GM23338 (cell line): ENCODE data around the gene CD9. TPM values are rescaled to one million over a fixed set of nuclear protein-coding genes. Genes with fewer than 3 reads are reported as not detected.

Source experiments
- ATAC-seq: fragments of 200-7000 bp; cut with Tn5 transposase; 3 replicates; pipeline ENCODE4 v1.9.1; 2020
- DNase-seq: peaks from one replicate; pipeline ENCODE4 v3.0.0-alpha.2; 2015; ENCODE audit warnings: low spot score
- H2AFZ ChIP-seq: fragments of 200-600 bp; sonication (generic); 2 replicates; pipeline ENCODE4 v1.8.0; 2016; ENCODE audit warnings: antibody characterized with exemption, mild to moderate bottlenecking, moderate library complexity
- H3F3A ChIP-seq: fragments of 200-600 bp; sonication (generic); replicated peaks from 2 replicates; pipeline ENCODE4 v1.8.0; 2017; ENCODE audit warnings: antibody characterized with exemption, mixed run types, low read depth
- H3K27ac ChIP-seq: fragments of 200-600 bp; sonication (generic); 2 replicates; pipeline ENCODE4 v1.6.1; 2016; ENCODE audit warnings: low read depth
- H3K27me3 ChIP-seq: fragments of 200-600 bp; sonication (generic); 2 replicates; pipeline ENCODE4 v1.8.0; 2016; ENCODE audit warnings: mild to moderate bottlenecking, mixed run types, moderate library complexity; ENCODE audit not compliant: insufficient read depth
- H3K36me3 ChIP-seq: fragments of 200-600 bp; sonication (generic); 2 replicates; pipeline ENCODE4 v1.8.0; 2016; ENCODE audit warnings: mild to moderate bottlenecking; ENCODE audit not compliant: insufficient read depth
- H3K4me1 ChIP-seq: fragments of 200-600 bp; sonication (generic); 2 replicates; pipeline ENCODE4 v1.8.0; 2016; ENCODE audit warnings: mild to moderate bottlenecking, moderate library complexity; ENCODE audit not compliant: insufficient read depth
- H3K4me2 ChIP-seq: fragments of 200-600 bp; sonication (generic); 2 replicates; pipeline ENCODE4 v1.7.1; 2017; ENCODE audit warnings: mixed run types
- H3K4me3 ChIP-seq: fragments of 200-600 bp; sonication (generic); 2 replicates; pipeline ENCODE4 v1.6.1; 2016; ENCODE audit warnings: mixed run types
- H3K79me2 ChIP-seq: fragments of 200-600 bp; sonication (generic); replicated peaks from 2 replicates; pipeline ENCODE4 v1.8.0; 2017; ENCODE audit warnings: mild to moderate bottlenecking; ENCODE audit not compliant: insufficient read depth
- H3K9me2 ChIP-seq: fragments of 200-600 bp; sonication (generic); 2 replicates; pipeline ENCODE4 v1.8.0; 2017; ENCODE audit not compliant: insufficient read depth
- H4K20me1 ChIP-seq: fragments of 200-600 bp; sonication (generic); replicated peaks from 2 replicates; pipeline ENCODE4 v1.8.0; 2017; ENCODE audit warnings: mild to moderate bottlenecking; ENCODE audit not compliant: insufficient read depth
- H3K27ac Mint-ChIP-seq: 2 replicates; pipeline ENCODE4 v1.8.0; 2020; ENCODE audit warnings: inconsistent platforms, mild to moderate bottlenecking, moderate library complexity, mixed read lengths
- H3K27me3 Mint-ChIP-seq: 3 replicates; pipeline ENCODE4 v1.8.0; 2022; ENCODE audit warnings: low read depth, mild to moderate bottlenecking, moderate library complexity, mixed read lengths, inconsistent platforms; ENCODE audit not compliant: insufficient read depth, poor library complexity
- H3K36me3 Mint-ChIP-seq: 3 replicates; pipeline ENCODE4 v1.8.0; 2021; ENCODE audit warnings: low read depth, mild to moderate bottlenecking, inconsistent platforms, moderate library complexity, mixed read lengths
- H3K4me1 Mint-ChIP-seq: 3 replicates; pipeline ENCODE4 v1.8.0; 2020; ENCODE audit warnings: mild to moderate bottlenecking, inconsistent platforms, mixed read lengths
- H3K4me3 Mint-ChIP-seq: 3 replicates; pipeline ENCODE4 v1.8.0; 2021; ENCODE audit warnings: moderate library complexity, mild to moderate bottlenecking, inconsistent platforms, mixed read lengths
- H3K9me3 Mint-ChIP-seq: 3 replicates; pipeline ENCODE4 v1.8.0; 2020; ENCODE audit warnings: moderate library complexity, mild to moderate bottlenecking, inconsistent platforms, mixed read lengths
- CREB1 ChIP-seq: fragments of 250-450 bp; sonication (Bioruptor Pico); IDR thresholded peaks from 2 replicates; pipeline ENCODE4 v1.5.0; 2020; ENCODE audit warnings: low read depth, mild to moderate bottlenecking, moderate library complexity
- EZH2 ChIP-seq: fragments of 200-600 bp; sonication (generic); IDR thresholded peaks from one replicate; pipeline ENCODE4 v1.8.0; 2017; ENCODE audit warnings: antibody characterized with exemption, mild to moderate bottlenecking, low read depth; ENCODE audit not compliant: unreplicated experiment
- EZH2phosphoT487 ChIP-seq: fragments of 200-600 bp; sonication (generic); IDR thresholded peaks from one replicate; pipeline ENCODE4 v1.8.1; 2018; ENCODE audit warnings: antibody characterized with exemption; ENCODE audit not compliant: unreplicated experiment
- JUNB ChIP-seq: IDR thresholded peaks from one replicate; pipeline ENCODE4 v1.6.1; 2016; ENCODE audit warnings: antibody characterized with exemption; ENCODE audit not compliant: unreplicated experiment
- NANOG ChIP-seq: IDR thresholded peaks from 2 replicates; pipeline ENCODE4 v1.6.1; 2016; ENCODE audit warnings: antibody characterized with exemption, borderline replicate concordance
- POLR2AphosphoS5 ChIP-seq: IDR thresholded peaks from 2 replicates; pipeline ENCODE4 v1.6.1; 2016; ENCODE audit warnings: antibody characterized with exemption, low read depth
- STAT1 ChIP-seq: IDR thresholded peaks from one replicate; pipeline ENCODE4 v1.6.1; 2016; ENCODE audit warnings: antibody characterized with exemption; ENCODE audit not compliant: unreplicated experiment
- ZNF114 ChIP-seq: fragments of 250-450 bp; sonication (Bioruptor Pico); IDR thresholded peaks from 2 replicates; pipeline ENCODE4 v1.5.0; 2020; ENCODE audit warnings: mild to moderate bottlenecking, moderate library complexity
- ZNF331 ChIP-seq: fragments of 250-450 bp; sonication (Bioruptor Pico); IDR thresholded peaks from 2 replicates; pipeline ENCODE4 v1.5.0; 2020; ENCODE audit warnings: low read depth, mild to moderate bottlenecking, moderate library complexity
- polyA plus RNA-seq: library from polyadenylated mRNA; unstranded; fragments of >200 nt; fragmentation: Nextera tagmentation; extraction: Ambion mirVana; gene quantifications from 2 replicates; pipeline ENCODE4 v1.2.1, GENCODE V29; 2016
- total RNA-seq: library from RNA; depleted of rRNA; stranded (reverse); fragments of >200 nt; shearing (Covaris generic); gene quantifications from 2 replicates; pipeline ENCODE4 v1.2.3, GENCODE V29; 2014
- TF ChIP-seq, protein P1 (sequence below): IDR thresholded peaks from one replicate; pipeline ENCODE4 v1.6.1; 2018; ENCODE audit warnings: antibody characterized with exemption; ENCODE audit not compliant: unreplicated experiment
- TF ChIP-seq, protein P2 (sequence below), 2 experiments: fragments of 200-600 bp in 1 of 2; sonication (generic) in 1 of 2; conservative IDR thresholded peaks; 2 replicates each; pipeline versions ENCODE4 v1.5.1 to v1.6.1; 2016 to 2017; ENCODE audit warnings: antibody characterized with exemption in 2 of 2, low read depth in 2 of 2, mild to moderate bottlenecking in 2 of 2, moderate library complexity in 1 of 2
- TF ChIP-seq, protein P3 (sequence below): IDR thresholded peaks from 2 replicates; pipeline ENCODE4 v1.6.1; 2016; ENCODE audit warnings: antibody characterized with exemption

The CD9 gene
- total and polyA plus RNA-seq, 2 experiments from 2014 or later = 222 to 251 TPM

DNA sequence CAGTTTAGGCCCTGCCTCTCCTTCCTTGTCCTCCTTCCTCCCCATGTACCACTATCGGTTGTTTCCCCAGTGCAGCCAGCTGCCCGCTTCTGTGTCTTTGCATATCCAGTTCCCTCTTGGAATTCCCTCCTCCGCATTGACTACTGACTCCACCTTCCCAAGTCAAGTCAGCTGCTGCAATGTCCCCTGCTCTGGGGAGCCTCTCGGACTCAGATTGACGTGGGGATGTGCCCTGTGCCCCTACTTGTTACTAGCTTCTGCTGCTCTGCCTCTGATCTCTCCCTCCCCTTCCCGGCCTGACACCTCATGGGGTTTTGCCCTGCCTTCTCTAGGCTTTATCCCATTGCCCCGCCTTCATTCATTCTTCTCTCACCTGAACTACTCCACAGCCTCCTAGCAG is 2.1 kb upstream of the CD9 start (continued):
- no peak for TF ChIP-seq CREB1 (CRISPR knock-in tag)
- no peak for TF ChIP-seq ZNF331 (CRISPR knock-in tag)
- TF ChIP-seq, protein P1, sequence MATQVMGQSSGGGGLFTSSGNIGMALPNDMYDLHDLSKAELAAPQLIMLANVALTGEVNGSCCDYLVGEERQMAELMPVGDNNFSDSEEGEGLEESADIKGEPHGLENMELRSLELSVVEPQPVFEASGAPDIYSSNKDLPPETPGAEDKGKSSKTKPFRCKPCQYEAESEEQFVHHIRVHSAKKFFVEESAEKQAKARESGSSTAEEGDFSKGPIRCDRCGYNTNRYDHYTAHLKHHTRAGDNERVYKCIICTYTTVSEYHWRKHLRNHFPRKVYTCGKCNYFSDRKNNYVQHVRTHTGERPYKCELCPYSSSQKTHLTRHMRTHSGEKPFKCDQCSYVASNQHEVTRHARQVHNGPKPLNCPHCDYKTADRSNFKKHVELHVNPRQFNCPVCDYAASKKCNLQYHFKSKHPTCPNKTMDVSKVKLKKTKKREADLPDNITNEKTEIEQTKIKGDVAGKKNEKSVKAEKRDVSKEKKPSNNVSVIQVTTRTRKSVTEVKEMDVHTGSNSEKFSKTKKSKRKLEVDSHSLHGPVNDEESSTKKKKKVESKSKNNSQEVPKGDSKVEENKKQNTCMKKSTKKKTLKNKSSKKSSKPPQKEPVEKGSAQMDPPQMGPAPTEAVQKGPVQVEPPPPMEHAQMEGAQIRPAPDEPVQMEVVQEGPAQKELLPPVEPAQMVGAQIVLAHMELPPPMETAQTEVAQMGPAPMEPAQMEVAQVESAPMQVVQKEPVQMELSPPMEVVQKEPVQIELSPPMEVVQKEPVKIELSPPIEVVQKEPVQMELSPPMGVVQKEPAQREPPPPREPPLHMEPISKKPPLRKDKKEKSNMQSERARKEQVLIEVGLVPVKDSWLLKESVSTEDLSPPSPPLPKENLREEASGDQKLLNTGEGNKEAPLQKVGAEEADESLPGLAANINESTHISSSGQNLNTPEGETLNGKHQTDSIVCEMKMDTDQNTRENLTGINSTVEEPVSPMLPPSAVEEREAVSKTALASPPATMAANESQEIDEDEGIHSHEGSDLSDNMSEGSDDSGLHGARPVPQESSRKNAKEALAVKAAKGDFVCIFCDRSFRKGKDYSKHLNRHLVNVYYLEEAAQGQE = no peak
- TF ChIP-seq NANOG = no peak

DNA sequence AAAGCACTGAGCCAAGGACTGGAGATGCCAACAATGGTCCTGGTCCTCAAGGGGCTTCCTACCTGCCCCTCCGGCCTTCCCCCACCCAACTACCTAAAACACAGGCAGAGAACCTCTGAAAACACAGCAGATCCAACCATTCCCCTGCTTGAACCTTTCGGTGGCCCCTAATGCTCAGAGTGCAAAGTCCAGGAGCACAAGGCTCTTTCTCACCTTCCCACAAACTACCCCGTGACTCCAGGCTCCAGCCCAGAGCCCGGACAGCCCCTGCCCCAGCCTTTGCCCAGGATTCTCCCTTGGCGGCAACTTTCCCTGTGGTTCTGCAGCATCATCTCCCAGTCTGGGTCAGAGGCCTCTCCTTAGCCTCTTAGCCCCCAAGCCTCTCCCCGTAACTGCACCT is 1.6 kb upstream of the CD9 start:
- Mint-ChIP-seq H3K9me3 (no peaks in the 10 kb centered on the region), H3K4me1 (peaks cover 65% of the 10 kb centered on the region), H3K36me3 (peaks cover 17% of the 10 kb centered on the region), H3K4me3 (peak overlapping the region; percentile 83; the same call in 1 of the 3 replicates), H3K27me3 (peaks cover 19% of the 10 kb centered on the region), H3K27ac (no peak overlapping the region)
- Histone ChIP-seq H3F3A (peaks cover 16% of the 10 kb centered on the region), H3K36me3 (peaks cover 3% of the 10 kb centered on the region; the same call in 1 of the 2 replicates), H4K20me1 (peaks cover 3% of the 10 kb centered on the region; the same call in 1 of the 2 replicates), H3K27ac (no peak overlapping the region), H3K4me2 (peak overlapping the region; percentile 86), H3K4me1 (peaks cover 59% of the 10 kb centered on the region), H3K4me3 (no peak overlapping the region), H2AFZ (peak overlapping the region; percentile 29), H3K9me2 (no peaks in the 10 kb centered on the region), H3K27me3 (peaks cover 10% of the 10 kb centered on the region), H3K79me2 (peaks cover 30% of the 10 kb centered on the region)
- TF ChIP-seq, protein P2, sequence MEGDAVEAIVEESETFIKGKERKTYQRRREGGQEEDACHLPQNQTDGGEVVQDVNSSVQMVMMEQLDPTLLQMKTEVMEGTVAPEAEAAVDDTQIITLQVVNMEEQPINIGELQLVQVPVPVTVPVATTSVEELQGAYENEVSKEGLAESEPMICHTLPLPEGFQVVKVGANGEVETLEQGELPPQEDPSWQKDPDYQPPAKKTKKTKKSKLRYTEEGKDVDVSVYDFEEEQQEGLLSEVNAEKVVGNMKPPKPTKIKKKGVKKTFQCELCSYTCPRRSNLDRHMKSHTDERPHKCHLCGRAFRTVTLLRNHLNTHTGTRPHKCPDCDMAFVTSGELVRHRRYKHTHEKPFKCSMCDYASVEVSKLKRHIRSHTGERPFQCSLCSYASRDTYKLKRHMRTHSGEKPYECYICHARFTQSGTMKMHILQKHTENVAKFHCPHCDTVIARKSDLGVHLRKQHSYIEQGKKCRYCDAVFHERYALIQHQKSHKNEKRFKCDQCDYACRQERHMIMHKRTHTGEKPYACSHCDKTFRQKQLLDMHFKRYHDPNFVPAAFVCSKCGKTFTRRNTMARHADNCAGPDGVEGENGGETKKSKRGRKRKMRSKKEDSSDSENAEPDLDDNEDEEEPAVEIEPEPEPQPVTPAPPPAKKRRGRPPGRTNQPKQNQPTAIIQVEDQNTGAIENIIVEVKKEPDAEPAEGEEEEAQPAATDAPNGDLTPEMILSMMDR (conservative IDR thresholded peaks at IDR 0.05; ENCODE audit: low read depth in 2 of 2) = no peak
- TF ChIP-seq JUNB = no peak
- no peak for TF ChIP-seq ZNF114
- no peak for TF ChIP-seq STAT1
- TF ChIP-seq NANOG = no peak
- no peak for TF ChIP-seq CREB1 (CRISPR knock-in tag)
- TF ChIP-seq EZH2phosphoT487 = no peak
- TF ChIP-seq POLR2AphosphoS5 = no peak
- TF ChIP-seq, protein P3, sequence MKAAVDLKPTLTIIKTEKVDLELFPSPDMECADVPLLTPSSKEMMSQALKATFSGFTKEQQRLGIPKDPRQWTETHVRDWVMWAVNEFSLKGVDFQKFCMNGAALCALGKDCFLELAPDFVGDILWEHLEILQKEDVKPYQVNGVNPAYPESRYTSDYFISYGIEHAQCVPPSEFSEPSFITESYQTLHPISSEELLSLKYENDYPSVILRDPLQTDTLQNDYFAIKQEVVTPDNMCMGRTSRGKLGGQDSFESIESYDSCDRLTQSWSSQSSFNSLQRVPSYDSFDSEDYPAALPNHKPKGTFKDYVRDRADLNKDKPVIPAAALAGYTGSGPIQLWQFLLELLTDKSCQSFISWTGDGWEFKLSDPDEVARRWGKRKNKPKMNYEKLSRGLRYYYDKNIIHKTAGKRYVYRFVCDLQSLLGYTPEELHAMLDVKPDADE = no peak
- TF ChIP-seq, protein P1 = no peak
- TF ChIP-seq EZH2 = no peak
- DNase-seq (no peak), ATAC-seq (no peak)
